Measurements from ENCODE around the gene ELP4. TPM values are rescaled to one million over a fixed set of nuclear protein-coding genes. Genes with fewer than 3 reads are reported as not detected.

Gene ELP4
- total and polyA plus RNA-seq, 12 donors, result 10.5 to 30.4 (median 18.0) TPM

DNA sequence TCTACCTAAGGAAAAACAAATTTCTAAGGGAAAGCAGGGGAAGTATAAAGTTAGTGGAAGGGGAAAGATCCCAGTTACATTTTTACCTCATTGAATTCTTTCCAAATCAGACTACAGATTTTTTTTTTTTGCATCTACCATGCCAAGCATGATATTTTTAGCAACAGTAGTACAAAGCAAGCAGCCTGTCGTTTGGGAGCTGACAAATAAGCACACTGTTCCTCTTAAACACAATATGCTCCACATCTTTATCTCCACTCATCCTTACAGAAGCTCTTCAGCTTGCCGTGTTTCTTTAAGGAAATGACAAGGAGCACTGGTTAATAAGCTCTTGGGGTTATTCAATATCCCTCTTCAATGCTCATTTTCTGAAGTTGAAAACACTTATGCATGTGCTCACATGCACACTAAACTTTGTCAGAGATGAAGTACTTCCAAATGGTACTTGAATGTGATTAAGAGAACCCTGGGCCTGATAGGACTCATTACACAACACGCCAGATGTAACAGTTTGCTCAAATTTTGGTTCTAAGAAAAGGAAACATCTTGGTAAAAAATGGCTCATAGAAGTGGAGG, 247.8 kb downstream of the ELP4 start:
- no peak overlapping the region for H3K4me3 ChIP-seq
- TF ChIP-seq POLR2A (IDR thresholded peaks at IDR 0.05) (no peak), CTCF (IDR thresholded peaks at IDR 0.05) (no peak)
- DNase-seq, result no peak
- no peaks in the 10 kb centered on the region for H3K9me3 ChIP-seq (replicated peaks in 1 of 3)
- WGBS, 4 donors, result 44 to 51% (median 49%) methylated on average over 3 of the region's 3 CpGs
- no peak overlapping the region for H3K27ac ChIP-seq
- H3K4me1 ChIP-seq (replicated peaks in 1 of 2), result peaks cover 0 to 4% of the 10 kb centered on the region in 2 donors
- intact Hi-C loops (cut with DNase I), result no loop called here
- H3K27me3 ChIP-seq, result no peaks in the 10 kb centered on the region
- no peaks in the 10 kb centered on the region for H3K36me3 ChIP-seq (replicated peaks in 1 of 2)

GRCh38 chr11:31761636-31762035, 252.1 kb downstream of the ELP4 start:
- TF ChIP-seq CTCF (IDR thresholded peaks at IDR 0.05), result no peak
- no peak for TF ChIP-seq POLR2A (IDR thresholded peaks at IDR 0.05)
- intact Hi-C loops (cut with DNase I), result no loop called here
- WGBS, 4 donors, result 93 to 100% (median 96%) methylated on average over 1 of the region's 1 CpG

GRCh38 chr11:31763296-31763695, 253.7 kb downstream of the ELP4 start:
- Histone ChIP-seq H3K36me3 (replicated peaks in 1 of 2) (no peaks in the 10 kb centered on the region), H3K9me3 (replicated peaks in 1 of 3) (peaks cover 0 to 6% (median 0%) of the 10 kb centered on the region in 3 donors), H3K27ac (no peak overlapping the region), H3K27me3 (no peaks in the 10 kb centered on the region), H3K4me1 (replicated peaks in 1 of 2) (no peaks in the 10 kb centered on the region), H3K4me3 (no peak overlapping the region)
- intact Hi-C loops (cut with DNase I), result no loop called here
- no peak for TF ChIP-seq CTCF (IDR thresholded peaks at IDR 0.05)
- no peak for TF ChIP-seq POLR2A (IDR thresholded peaks at IDR 0.05)
- DNase-seq, result no peak

More at GRCh38 chr11:31761636-31762035, 252.1 kb downstream of the ELP4 start:
- Histone ChIP-seq H3K36me3 (replicated peaks in 1 of 2) (no peaks in the 10 kb centered on the region), H3K4me3 (no peak overlapping the region), H3K27ac (no peak overlapping the region), H3K27me3 (no peaks in the 10 kb centered on the region), H3K9me3 (replicated peaks in 1 of 3) (peaks cover 0 to 6% (median 0%) of the 10 kb centered on the region in 3 donors), H3K4me1 (replicated peaks in 1 of 2) (peaks cover 0 to 4% of the 10 kb centered on the region in 2 donors)
- no peak for DNase-seq

GRCh38 chr11:31764261-31764660, 254.7 kb downstream of the ELP4 start:
- TF ChIP-seq CTCF (IDR thresholded peaks at IDR 0.05) (no peak), POLR2A (IDR thresholded peaks at IDR 0.05) (no peak)
- no peaks in the 10 kb centered on the region for H3K27me3 ChIP-seq
- intact Hi-C loops (cut with DNase I), result no loop called here
- no peaks in the 10 kb centered on the region for H3K4me1 ChIP-seq (replicated peaks in 1 of 2)
- no peak overlapping the region for H3K4me3 ChIP-seq
- DNase-seq, result no peak
- peaks cover 0 to 6% (median 0%) of the 10 kb centered on the region in 3 donors for H3K9me3 ChIP-seq (replicated peaks in 1 of 3)
- no peaks in the 10 kb centered on the region for H3K36me3 ChIP-seq (replicated peaks in 1 of 2)
- H3K27ac ChIP-seq, result no peak overlapping the region
- 87 to 93% (median 92%) methylated on average over 5 of the region's 5 CpGs for WGBS, 4 donors
